CD4-positive, alpha-beta T cell treated with Interleukin-6 for 4 hours (primary cell): Measurements from ENCODE around the gene CCDC174.

Experiments used
- DNase-seq: peaks from one replicate; pipeline ENCODE4 v3.0.0-alpha.2; 2020; ENCODE audit warnings: mixed read lengths

The CCDC174 gene

DNA sequence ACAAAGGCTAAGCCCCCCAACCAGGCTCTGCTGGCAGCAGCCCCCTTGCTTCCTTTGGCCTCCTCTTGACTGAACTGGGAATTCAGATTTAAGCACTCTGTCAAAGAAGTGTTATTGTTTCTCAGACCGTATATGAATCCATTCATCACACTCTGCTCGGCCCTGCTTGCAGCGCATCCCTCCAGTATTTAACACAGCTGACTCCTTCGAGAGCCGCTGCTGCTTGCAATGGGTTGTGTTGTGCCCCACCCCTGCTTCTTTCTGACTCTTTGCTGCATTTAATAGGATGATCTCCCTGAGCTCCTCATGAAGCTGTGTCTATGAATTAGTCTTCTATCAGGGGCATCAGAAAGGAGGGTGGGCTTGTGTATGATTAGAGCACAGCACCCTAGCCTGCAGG is 54.5 kb downstream of the CCDC174 start:
- no peak for DNase-seq

- no peak for DNase-seq
Measured at GRCh38 chr3:14716591-14716990, 65.0 kb downstream of the CCDC174 start.

DNA sequence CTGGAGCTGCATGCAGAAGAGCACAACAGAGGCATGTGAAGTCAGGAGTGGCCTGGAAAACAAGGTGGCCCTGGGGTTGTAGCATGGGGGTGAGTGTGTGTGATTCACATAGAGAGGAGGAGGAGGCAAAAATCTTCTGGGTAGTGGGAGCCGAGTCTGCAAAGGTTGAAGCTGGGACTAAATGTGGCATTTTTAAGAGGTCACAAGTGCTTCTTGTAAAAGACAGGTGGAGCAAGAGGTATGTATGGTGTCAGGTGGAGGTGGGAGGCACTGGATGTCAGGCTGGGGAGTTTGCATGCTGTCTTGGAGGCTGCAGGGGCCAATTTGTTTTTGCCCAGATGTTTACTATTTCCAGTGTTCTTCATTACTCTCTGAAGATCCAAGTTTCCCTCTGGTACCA is 65.7 kb downstream of the CCDC174 start:
- no peak for DNase-seq

- DNase-seq, result no peak
Measured at GRCh38 chr3:14718539-14718938, 67.0 kb downstream of the CCDC174 start.

- no peak for DNase-seq
Measured at GRCh38 chr3:14719006-14719405, 67.4 kb downstream of the CCDC174 start.

DNA sequence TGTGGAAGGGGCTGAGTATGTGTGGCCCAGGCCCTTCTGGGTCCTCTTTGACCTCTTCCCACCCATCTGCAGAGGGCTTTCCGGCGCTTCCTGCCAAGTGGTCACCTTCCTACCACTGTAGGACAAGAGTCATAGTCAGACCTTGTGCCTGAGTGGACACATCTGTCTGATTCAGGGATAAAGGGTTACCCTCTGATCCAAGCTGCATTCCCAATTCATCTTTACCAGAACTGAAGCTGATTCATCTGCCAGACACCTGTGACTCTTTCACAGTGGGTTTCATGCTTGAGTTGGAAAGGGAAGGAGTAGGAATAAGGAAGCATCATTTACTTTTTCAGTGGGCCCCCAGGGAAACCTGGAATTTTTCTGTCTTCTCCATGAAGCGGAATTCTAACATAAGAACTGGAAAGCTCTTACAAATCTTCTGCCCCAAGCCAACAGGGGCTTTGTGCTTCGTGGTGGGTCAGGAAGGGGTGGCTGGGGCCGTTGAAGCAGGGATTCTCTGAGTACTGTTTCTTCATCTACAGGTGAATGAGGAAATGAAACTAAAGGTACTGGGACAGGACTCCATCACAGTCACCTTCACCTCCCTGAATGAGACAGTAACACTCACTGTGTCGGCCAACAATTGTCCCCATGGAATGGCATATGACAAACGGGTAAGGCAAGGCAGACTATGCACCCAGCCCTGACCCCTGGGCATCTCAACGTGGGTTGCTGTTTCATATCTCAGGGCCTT is 69.7 kb downstream of the CCDC174 start:
- DNase-seq, result no peak
